NCI-H2196 treated with DMSO at 0.1 percent for 48 hours (cell line): Measurements from ENCODE around the gene RAB31.
"Not testable (repeated sequence)": the region's sequence is repeated elsewhere in the genome, so short reads cannot be mapped to it uniquely, and the experiment has no call there.

Source experiments
- DNase-seq: peaks from one replicate; lab custom pipeline; 2025; ENCODE audit not compliant: unreplicated experiment; lab: John Stamatoyannopoulos, UW

Gene RAB31

GRCh38 chr18:9756271-9756932 is 48.3 kb downstream of the RAB31 start:
- no peak for DNase-seq

GRCh38 chr18:9756933-9757470 is 48.9 kb downstream of the RAB31 start:
- DNase-seq, result no peak

GRCh38 chr18:9757827-9758621 is 49.9 kb downstream of the RAB31 start:
- DNase-seq, result no peak

GRCh38 chr18:9758624-9759075 is 50.5 kb downstream of the RAB31 start:
- DNase-seq, result no peak

- DNase-seq, result no peak
Measured at GRCh38 chr18:9760641-9761040, 52.5 kb downstream of the RAB31 start.

- DNase-seq, result no peak
Measured at GRCh38 chr18:9762526-9762925, 54.4 kb downstream of the RAB31 start.

GRCh38 chr18:9763157-9763556 is 55.1 kb downstream of the RAB31 start:
- DNase-seq, result no peak

- no peak for DNase-seq
Measured at GRCh38 chr18:9764011-9764481, 55.9 kb downstream of the RAB31 start.

- no peak for DNase-seq
Measured at GRCh38 chr18:9765501-9765900, 57.4 kb downstream of the RAB31 start.

- no peak for DNase-seq
Measured at GRCh38 chr18:9766076-9766481, 58.0 kb downstream of the RAB31 start.

GRCh38 chr18:9766740-9767139 is 58.6 kb downstream of the RAB31 start:
- no peak for DNase-seq

- not testable (repeated sequence) for DNase-seq
Measured at GRCh38 chr18:9768071-9768691, 60.1 kb downstream of the RAB31 start.

GRCh38 chr18:9770111-9770510 is 62.0 kb downstream of the RAB31 start:
- not testable (repeated sequence) for DNase-seq

- no peak for DNase-seq
Measured at GRCh38 chr18:9771261-9771976, 63.3 kb downstream of the RAB31 start.

GRCh38 chr18:9771977-9772660 is 64.0 kb downstream of the RAB31 start:
- no peak for DNase-seq

- DNase-seq, result no peak
Measured at GRCh38 chr18:9772847-9773677, 65.0 kb downstream of the RAB31 start.

GRCh38 chr18:9774150-9774549 is 66.0 kb downstream of the RAB31 start:
- no peak for DNase-seq

- no peak for DNase-seq
Measured at GRCh38 chr18:9775178-9775577, 67.1 kb downstream of the RAB31 start.

- no peak for DNase-seq
Measured at GRCh38 chr18:9779630-9780029, 71.5 kb downstream of the RAB31 start.
